Activated CD8-positive, alpha-beta memory T cell treated with anti-CD3 and anti-CD28 coated beads, Interleukin-2, amount 50 U/mL, for 24 hours (primary cell): ENCODE results near the gene HMGB1.

ENCODE experiments used
- DNase-seq: peaks from one replicate; pipeline ENCODE4 v3.0.0-alpha.2; 2020; ENCODE audit errors: extremely low read depth

HMGB1 gene

DNA sequence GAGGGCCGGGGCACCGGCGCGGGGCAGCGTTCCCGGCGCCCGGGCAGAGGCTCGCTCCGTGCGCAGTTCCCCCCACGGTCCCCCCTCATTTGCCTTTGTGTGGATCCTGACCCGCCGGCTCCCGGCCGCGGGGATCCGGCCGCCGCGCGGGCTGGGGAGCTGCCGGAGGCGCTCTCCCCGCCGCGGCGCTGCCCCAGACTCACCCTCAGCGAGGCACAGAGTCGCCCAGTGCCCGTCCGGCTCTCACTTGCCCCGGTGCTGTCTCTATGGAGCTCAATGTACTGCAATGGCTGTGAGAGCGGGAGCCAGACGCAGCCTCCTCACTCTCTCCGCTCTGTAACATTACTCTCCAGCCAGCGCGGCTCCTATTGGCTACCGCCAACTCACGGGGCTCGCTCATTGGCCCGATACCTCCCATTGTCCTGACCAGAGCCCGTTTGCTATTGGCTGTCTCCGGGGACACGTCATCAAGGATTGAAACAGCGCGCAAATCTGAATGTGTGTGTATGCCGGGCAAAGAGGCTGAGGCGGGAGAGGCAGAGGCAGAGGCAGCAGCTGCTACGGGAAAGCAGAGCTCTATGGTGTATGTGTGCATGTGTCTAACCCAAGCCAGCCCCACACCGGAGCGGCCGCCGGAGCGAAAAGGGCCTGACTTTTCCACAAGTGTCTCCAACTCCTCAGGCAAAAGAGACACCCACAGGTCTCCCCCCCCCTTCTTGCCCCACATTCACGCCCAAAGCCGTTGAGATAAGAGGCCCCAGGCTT lies at the start of gene HMGB1:
TSS of gene HMGB1 (minus strand) at position 344 of the 765 bp plus-strand sequence. CDS start 2,256 bp downstream, outside the sequence.
- peak; percentile 95 for DNase-seq

DNA sequence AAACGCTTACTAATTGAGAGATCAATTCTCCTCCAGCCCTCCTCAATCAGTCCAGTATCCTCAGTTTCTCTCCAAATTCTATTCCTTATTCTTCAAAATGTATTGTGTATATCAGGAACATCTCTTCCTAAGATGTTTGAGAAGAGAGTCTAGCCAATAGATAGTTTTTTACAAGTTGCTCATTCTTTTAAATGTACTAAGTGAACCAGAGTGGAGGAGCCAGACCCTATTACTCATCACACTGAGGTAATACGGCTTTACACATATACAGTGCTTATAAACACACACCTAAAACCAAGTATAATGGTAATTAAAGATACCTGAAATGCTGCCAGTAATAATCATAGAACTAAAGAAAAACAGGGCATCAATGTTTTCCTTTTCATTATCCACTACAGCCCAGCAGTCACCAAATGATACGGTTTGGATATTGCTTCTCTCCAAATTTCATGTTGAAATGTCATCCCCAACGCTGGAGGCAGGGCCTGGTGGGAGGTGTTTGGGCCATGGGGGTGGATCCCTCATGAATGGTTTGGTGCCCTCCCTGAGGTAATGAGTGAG lies 45.2 kb upstream of the HMGB1 start:
- DNase-seq, result no peak

DNA sequence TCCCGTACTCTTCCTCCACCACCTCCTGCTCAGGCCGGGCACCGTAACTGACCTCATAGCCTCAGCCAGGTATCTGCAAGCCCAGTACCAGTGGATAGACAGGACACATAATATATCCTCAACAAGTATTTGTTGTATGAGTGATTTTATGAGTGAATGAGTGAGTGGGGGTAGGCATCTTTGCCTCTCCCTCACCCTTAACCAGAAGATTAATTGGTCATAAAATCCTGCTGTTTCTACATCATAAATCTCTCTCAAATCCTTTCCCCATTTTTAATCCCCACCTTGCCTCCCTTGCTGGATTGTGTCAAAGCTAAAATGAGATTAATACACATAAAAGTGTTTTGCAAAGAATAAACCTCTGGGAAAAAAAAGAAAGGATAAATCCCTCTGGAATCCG lies 44.4 kb upstream of the HMGB1 start:
- DNase-seq, result no peak

DNA sequence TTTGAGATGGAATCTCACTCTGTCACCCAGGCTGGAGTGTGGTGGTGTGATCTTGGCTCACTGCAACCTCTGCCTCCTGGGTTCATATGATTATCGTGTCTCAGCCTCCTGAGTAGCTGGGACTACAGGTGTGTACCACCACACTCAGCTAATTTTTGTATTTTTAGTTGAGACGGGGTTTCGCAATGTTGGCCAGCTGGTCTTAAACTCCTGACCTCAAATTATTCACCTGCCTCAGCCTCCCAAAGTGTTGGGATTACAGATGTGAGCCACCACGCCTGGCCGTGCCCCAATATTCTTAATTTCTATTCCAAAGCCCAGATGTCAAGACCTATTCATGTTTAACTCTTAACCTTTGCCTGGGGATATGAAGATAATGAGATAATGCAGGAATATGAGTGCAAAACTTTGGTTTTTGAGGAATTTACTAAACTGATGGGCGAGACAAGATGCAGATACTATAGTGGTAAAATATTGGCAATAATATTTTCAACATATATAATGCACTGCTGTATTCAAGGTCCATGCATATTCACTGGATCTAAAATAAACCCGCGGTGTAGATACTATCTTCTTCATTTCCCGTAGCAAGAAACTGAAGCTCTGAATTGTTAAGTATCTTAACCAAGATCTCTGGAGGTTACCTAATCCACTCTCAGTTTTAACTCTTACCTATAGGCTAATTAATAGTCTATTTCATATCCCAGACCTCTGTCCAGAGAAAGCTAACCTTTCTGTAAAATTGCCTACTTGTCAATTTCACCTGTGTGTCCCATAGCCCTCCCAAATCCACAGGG lies 43.7 kb upstream of the HMGB1 start:
- no peak for DNase-seq

DNA sequence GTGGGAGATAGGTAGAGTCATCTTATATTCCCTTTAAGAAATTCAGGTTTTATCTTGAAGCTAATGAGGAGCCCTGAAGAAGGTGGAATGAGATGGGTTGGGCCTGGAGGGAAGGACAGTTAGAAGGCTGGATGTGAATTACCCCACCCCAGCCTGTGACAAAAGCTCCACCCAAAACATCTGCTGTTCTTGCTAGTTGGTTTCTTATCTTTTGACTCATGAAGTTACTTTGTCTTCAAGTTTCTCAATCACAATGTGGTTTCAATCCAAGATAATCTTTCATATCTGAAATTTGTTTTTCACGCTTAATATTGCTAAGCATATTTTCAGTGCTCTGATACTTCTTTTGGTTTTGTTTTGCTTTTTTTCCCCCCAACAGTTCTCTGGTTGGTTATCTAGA lies 38.3 kb upstream of the HMGB1 start:
- DNase-seq, result no peak

DNA sequence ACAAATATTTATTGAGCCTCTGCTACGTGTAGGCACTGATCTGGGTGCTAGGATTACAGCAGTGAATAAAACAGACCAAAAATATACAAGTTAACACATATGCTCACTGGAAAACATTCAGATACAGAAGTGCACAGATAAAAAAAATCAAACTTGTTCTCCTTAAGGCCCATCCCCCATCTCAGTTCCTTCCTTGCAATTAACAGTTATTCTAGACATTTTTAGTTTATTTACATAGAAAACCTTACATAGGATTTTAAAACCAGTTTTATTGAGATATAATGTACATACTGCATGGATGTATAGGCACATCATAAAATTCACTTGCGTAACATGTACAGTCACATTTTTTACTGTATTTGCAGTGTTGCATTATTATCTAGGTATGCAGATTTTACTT lies 36.5 kb upstream of the HMGB1 start:
- DNase-seq, result no peak

DNA sequence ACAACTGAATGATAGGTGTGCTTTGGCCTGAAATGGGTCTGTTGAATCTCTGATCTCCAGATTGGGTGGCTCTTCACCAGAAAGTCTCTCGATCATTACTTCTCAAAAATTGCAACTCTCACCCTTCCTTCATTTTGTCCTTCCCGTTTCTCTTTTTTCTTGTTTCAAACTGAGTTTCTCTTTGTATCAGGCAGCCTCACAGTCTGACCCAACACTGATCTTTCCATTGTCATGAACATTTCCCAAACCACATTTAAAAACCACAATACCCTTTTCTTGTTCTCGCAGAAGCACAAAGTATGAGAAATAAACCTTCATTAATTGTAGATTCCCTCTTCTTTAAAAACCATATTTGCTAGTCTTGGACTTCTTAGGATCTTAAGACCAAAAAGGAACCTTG lies 33.6 kb upstream of the HMGB1 start:
- DNase-seq, result no peak

DNA sequence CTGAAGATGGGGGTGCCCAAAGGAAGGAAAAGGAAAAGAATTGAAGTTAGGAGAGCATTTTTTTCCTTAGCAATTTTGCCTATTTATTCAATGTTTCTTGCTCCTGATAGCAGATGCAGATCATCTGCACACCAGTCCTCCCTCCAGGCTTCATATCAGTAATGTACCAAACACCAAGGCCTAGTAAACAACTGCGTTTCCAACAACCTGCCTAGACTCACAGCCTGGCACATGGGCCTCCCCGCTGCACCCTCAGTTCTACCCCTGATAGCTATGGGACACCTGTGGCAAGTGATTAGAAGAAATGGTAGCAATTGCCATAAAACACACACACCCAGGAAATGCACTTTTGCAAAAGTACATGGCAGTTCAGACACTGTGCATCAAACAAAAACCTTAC lies 30.4 kb upstream of the HMGB1 start:
- DNase-seq, result no peak

DNA sequence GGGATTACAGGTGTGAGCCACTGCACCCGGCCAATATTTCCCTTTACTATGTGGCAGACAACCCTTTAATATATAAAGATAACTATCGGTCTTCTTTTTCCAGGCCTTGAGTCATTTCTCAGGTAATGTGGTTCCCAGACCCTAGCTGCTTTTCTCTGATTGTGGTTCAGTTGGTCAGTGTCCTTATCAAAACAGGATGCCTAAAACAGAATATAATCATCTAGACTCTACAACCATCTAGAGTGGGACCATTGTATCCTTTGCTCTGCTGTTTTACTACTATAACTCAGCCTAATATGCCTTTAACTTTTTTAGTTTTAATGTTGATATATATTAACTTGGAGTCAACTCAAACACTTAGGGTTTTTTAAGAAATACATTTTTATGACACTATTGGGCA lies 30.0 kb upstream of the HMGB1 start:
- no peak for DNase-seq

DNA sequence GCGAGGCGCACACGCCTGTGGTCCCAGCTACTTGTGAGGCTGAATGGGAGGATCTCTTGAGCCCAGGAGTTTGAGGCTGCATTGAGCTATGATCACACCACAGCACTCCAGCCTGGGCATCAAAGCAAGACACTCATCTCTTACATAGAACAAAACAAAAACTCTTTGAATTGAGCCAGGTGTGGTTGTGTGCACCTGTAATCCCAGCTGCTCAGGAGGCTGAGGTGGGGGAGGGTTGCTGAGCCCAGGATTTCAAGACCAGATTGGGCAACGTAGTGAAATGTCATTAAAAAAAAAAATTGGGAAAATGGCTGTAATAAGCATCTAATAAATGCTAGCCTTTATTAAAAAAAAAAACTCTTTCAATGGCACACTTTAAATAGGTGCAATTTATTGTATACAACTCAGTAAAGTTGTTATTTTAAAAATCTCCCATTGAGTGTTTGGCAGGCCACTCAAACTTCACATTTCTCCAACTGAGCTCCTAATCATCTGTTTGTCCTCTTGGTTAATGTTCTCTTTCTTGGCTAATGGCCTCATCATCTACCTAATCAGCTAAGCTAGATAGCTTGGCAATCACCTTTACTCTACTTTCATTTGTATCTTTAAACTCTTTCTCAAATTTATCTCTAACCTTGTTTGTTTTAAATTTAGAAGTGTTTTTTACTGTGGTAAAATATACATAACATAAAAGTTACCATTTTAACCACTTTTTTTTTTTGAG lies 28.1 kb upstream of the HMGB1 start:
- DNase-seq, result no peak

DNA sequence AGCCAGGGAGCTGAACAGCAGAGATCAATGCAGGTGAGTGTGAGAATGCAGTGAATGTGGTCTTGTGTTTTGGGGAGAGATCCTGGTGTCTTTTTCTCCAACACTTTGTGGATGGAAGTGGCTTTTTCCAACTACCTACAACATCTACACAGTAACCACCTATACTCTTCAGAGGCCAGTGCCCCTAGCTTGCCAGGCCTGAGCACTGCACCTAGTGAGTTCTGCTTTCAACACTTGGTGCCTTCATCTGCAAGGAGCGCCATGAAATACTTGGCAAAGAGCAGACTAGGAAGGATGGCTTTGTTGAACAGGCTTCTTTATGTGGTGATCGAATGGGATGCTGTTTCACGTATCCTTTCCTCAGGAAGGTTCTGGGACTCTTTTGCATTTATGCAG lies 21.3 kb upstream of the HMGB1 start:
- DNase-seq, result no peak

DNA sequence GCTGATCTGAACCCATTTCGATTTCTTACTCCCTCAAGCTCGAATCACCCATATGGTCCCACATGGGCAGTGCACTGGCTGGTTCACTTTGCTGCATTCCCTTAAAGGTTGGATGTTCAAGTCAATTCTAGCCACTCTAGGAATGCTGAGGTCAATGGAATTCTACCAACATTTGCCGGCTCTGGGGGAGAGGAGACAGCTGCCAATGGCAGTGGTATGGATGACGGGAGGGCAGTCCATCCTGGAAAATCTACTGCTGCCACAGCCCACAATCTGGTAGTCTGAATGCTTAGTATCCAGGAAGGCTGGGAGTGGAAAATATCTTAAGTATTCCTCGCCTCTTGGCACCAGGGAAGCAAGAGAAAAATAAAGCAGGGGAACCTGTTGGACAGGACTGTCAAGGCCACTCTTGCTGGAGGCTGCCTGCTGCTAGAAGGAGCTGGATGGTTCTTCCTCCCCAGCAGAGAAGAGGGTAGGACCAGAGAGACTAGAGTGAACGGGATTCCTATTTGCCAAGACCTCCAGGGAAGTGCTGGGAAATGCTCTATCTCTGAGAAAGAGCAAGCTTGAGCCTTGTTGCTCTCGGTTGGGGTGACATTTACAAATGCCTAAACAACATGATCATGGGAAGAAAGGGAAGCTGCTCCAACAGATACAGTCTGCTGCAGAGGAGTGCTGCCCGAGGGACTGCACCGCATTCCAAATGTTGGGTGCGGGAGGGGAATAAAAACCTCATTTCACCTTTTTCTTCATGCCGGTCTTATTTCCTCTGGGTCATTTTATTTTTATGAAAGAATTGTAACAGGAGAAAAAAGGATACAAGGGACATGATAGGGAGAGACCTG lies 20.7 kb upstream of the HMGB1 start:
- DNase-seq, result no peak

DNA sequence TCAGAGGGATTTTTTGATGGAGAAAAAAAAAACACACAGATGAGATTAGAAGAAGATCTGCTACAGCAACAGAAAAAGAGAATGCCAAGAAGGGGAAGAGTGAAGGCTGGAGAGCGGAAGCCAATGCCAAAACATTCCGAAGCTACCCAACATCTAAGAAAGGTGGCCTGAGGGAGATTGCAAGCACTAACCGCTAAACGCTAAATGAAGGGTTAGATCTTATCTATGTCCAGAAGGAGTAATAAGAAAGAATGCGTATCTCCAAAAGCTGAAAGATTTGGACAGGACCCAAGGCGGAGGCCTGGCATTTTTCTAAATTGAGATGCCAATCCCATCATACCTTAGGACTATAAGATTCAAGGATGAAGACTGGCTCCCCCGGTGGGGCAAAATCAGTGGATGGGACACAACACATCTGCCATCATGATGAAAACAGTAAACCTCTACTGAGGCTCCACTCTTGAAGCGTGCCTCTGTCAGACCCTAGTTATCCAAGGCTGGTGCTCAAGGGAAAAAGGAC lies 15.6 kb upstream of the HMGB1 start:
- DNase-seq, result no peak

DNA sequence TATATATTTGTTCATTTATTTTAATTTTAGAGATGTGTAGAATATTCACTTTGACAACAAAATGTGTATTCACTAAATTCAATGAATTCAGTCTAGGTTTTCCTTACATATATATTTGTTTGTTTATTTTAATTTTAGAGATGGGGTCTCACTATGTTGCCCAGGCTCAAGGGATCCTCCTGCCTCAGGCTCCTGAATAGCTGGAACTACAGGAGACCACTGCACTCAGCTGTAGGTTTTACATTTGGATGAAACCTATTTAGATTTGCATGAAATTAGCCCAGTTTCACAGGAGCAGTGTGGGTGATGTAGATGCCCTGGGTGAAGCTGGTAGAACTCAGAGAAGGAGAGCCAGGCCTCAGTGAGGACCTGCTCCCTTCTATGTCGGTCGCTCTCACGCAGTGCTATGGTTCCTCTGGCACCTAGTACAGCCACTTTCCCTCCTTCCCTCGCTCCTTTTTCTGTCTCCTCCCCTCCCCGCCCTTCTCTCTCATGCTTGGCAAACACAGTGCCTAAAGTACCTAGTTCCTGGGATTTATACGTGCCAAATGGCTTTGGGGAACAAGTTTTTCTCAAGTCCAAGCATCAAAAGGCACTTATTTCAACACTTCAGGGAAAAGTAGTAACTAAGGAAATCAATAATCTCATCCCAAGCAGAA lies 14.7 kb upstream of the HMGB1 start:
- no peak for DNase-seq

DNA sequence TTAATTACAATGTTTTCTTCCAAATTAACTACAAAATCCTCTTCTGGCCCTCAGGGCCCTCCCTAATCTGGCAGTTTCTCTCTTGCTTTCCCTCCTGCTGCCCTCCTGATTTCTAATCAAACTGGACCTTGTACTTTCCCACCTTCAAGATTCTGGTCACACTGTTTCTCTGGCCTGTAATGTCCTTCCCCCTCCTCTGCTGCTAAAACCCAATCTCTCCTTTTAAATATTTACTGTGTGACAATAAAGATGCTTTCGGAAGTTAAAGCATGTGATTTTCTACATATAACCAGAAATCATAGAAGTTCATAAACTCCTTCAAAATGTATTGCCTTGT lies 14.1 kb upstream of the HMGB1 start:
- DNase-seq, result no peak

DNA sequence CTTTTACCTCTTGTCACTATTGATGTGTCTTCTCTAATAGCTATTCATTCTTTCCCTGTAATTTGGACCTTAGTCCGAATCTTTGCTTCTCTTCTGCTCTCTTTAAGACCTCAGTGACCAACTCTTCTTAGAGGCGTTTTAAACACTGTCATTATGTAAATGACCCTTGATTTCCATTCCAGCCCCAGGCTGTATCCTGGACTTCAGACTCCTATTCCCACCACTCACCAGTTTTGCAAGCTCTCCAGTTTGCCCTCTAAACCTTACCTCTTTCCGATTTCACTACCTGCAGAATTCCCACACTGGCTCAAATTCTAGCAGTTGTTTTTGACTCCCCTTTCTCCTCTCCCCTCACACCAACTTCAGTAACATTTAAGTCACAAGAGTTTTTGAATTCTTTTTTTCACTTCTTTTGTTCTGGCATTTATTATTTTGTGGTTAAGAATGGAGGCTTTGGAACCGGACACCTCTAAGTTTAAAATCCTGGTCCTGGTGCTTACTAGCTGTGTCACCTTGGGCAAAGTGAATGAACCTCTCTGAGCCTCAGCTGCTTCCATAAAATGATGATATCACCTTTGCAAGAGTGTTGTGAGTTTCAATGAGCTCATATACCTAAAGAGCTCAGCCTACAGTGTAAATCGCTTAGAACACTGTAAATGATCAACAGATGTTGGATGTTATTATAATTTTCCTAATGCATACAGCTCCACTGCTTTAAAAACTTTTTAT lies 13.6 kb upstream of the HMGB1 start:
- no peak for DNase-seq

DNA sequence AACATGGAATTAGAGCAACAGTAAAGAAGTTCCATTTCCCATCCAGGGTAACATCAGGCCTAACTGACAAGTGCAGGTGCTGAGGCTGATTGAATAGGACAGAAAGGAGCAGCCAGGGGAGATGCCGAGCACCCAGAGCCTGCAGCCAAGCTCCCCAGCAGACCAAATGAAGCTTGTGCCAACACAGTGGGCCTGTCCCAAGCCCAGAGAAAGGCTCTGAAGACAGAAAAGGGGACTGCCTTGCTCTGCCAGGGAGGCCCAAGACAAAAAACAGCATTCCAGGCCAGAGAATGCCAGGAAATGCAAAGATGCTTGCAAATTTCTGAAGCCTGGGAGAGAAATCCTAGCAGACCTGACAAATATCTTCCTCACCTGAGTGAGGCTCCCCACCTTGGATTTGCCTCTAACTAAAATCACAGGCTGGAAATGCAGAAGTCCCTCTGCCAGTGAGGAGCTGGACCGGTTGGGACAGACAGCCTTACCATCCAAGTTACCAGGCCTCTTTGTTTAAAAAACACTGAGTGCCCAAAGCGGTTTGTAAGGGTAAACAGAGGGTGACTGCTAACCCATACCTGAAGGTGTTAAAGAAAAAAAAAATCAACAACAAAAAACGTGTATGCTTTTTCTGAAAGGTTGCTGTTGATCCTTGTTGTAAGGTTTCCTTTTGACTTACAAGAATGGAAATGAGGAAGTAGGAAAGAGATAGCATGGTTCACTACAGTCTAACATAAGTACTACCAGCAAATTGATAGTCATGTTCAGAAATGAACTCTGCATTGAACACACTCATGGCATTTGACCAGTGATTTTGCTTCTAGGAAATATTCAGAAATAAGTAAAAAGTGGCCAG lies 11.8 kb upstream of the HMGB1 start:
- no peak for DNase-seq

DNA sequence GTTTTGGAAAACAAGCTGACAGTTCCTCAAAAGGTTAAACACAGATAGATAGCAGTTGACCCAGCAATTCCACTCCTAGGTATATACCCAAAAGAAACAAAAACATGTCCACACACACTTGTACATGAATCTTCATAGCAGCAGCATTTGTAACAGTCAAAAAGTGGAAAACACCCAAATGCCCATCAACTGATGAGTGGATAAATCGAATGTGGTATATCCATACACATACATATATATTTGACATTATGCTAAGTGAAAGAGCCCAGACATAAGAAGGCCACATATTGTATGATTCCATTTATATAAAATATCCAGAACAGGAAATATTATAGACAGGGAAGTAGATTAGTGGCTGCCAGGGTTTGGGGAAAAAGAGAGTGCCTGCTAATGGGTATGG lies 7.9 kb upstream of the HMGB1 start:
- DNase-seq, result no peak

DNA sequence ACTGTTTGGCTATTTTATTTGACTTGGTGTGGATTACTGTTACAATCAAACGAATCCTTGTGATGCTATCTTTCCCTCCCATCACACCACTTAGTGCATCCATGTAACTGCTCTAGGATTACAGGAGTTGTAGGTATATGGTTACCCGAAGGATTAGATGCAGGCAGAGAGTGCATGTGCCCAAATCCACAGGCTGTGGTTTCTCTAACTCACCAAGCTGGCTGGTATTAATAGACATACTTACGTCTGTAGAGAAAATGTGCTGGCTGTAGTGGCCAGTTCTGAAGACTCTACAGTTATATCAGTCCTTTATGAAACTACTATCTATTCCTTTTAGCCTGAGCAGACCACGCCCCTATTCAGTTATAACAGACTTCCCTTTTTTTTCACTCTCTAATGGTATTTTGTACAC lies 1.1 kb upstream of the HMGB1 start:
- no peak for DNase-seq
